ENCODE data around the gene TEFM. TPM values are rescaled to one million over a fixed set of nuclear protein-coding genes. Genes with fewer than 3 reads are reported as not detected.
A peak's percentile ranks its signal among the peaks of the same experiment; 100 is the strongest.
"Not testable (repeated sequence)": the region's sequence is repeated elsewhere in the genome, so short reads cannot be mapped to it uniquely, and the experiment has no call there.

TEFM gene
- total and polyA plus RNA-seq, 8 donors: 3.2 to 6.9 (median 5.5) TPM

GRCh38 chr17:30930495-30930894 is 24.5 kb upstream of the TEFM start:
- intact Hi-C loops (cut with DNase I): no loop called here
- no peak for ATAC-seq
- 73 to 78% methylated on average over 3 of the region's 3 CpGs for WGBS, 2 donors

GRCh38 chr17:30929861-30930260 is 23.8 kb upstream of the TEFM start:
- H3K9me3 ChIP-seq; H3K4me3 ChIP-seq; H3K36me3 ChIP-seq; H3K27me3 ChIP-seq; intact Hi-C loops (cut with DNase I); ATAC-seq; H3K27ac ChIP-seq; H3K4me1 ChIP-seq; DNase-seq; FAIRE-seq: not testable (repeated sequence)
- 94 to 98% methylated on average over 3 of the region's 3 CpGs for WGBS, 2 donors

More at GRCh38 chr17:30930495-30930894, 24.5 kb upstream of the TEFM start:
- no peaks in the 10 kb centered on the region for H3K36me3 ChIP-seq
- H3K4me1 ChIP-seq: no peaks in the 10 kb centered on the region
- no peak for FAIRE-seq
- no peak for TF ChIP-seq CTCF (IDR thresholded peaks at IDR 0.05)
- H3K4me3 ChIP-seq: no peak overlapping the region
- no peak overlapping the region for H3K27ac ChIP-seq
- no peaks in the 10 kb centered on the region for H3K9me3 ChIP-seq
- H3K27me3 ChIP-seq: no peaks in the 10 kb centered on the region
- no peak for DNase-seq

GRCh38 chr17:30929081-30929633 is 23.1 kb upstream of the TEFM start:
- H3K36me3 ChIP-seq: no peaks in the 10 kb centered on the region
- H3K9me3 ChIP-seq: no peaks in the 10 kb centered on the region
- ATAC-seq (no peak), FAIRE-seq (no peak), DNase-seq (peak in 1 of 6 donors; percentile 2)
- TF ChIP-seq CTCF (IDR thresholded peaks at IDR 0.05): no peak
- no peaks in the 10 kb centered on the region for H3K4me1 ChIP-seq
- H3K27ac ChIP-seq: no peak overlapping the region
- 73 to 78% methylated on average over 8 of the region's 8 CpGs for WGBS, 2 donors
- H3K4me3 ChIP-seq: no peak overlapping the region
- intact Hi-C loops (cut with DNase I): no loop called here
- no peaks in the 10 kb centered on the region for H3K27me3 ChIP-seq

GRCh38 chr17:30928584-30928983 is 22.5 kb upstream of the TEFM start:
- H3K4me3 ChIP-seq: no peak overlapping the region
- FAIRE-seq (no peak), ATAC-seq (no peak), DNase-seq (peak in 1 of 6 donors; percentile 17)
- no peaks in the 10 kb centered on the region for H3K27me3 ChIP-seq
- 81 to 90% methylated on average over 3 of the region's 3 CpGs for WGBS, 2 donors
- H3K36me3 ChIP-seq: no peaks in the 10 kb centered on the region
- H3K27ac ChIP-seq: no peak overlapping the region
- intact Hi-C loops (cut with DNase I): no loop called here
- no peaks in the 10 kb centered on the region for H3K9me3 ChIP-seq
- H3K4me1 ChIP-seq: no peaks in the 10 kb centered on the region
- TF ChIP-seq CTCF (IDR thresholded peaks at IDR 0.05): no peak

- H3K9me3 ChIP-seq: no peaks in the 10 kb centered on the region
- FAIRE-seq: no peak
- no peak overlapping the region for H3K27ac ChIP-seq
- WGBS, 2 donors: 96 to 97% methylated on average over 5 of the region's 5 CpGs
- no peak for DNase-seq
- H3K27me3 ChIP-seq: no peaks in the 10 kb centered on the region
- H3K4me1 ChIP-seq: no peaks in the 10 kb centered on the region
- no peak for TF ChIP-seq CTCF (IDR thresholded peaks at IDR 0.05)
- H3K4me3 ChIP-seq: no peak overlapping the region
- H3K36me3 ChIP-seq: no peaks in the 10 kb centered on the region
- intact Hi-C loops (cut with DNase I): no loop called here
- no peak for ATAC-seq
Measured at GRCh38 chr17:30927756-30928155, 21.7 kb upstream of the TEFM start.

Measured in pancreas (tissue), 10 donors.